ENCODE measurements around the gene HMOX2.

HMOX2 gene

DNA sequence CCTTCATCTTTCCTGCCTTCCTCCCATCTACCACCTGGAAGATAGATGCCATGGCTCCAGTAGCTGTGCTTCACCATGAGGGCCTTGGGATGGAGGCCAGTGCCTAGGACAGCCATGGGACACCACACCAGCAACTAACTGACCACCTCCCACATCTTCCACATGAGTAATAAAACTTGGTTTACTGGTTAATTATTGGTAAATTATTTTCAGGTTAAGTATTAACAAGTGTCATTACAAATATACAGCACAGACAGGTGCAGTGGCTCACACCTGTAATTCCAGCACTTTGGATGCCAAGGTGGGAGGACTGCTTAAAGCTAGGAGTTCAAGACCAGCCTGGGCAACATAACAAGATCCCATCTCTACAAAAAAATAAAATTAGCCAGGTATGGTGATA, 48.4 kb downstream of the HMOX2 start:
- no peak for DNase-seq (ENCODE audit: low spot score)

DNA sequence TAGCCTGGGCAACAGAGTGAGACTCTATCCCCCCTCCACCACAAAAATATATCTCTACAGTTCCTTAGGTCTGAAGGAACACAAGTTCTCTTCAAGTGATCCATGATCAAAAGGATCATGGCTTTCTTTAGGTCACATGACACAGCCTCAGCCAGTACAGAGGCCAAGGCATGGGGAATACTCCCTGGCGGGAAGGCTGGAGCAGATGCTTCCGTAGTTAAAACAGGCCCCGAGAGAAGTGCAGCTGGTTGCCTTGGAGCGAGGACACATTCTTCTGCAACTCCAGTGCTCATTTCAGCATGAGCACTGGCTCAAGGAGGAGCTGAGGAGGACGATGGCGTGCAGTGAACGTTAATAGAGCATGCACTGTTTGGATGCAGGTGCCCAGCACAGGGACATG, 48.9 kb downstream of the HMOX2 start:
- no peak for DNase-seq (ENCODE audit: low spot score)

DNA sequence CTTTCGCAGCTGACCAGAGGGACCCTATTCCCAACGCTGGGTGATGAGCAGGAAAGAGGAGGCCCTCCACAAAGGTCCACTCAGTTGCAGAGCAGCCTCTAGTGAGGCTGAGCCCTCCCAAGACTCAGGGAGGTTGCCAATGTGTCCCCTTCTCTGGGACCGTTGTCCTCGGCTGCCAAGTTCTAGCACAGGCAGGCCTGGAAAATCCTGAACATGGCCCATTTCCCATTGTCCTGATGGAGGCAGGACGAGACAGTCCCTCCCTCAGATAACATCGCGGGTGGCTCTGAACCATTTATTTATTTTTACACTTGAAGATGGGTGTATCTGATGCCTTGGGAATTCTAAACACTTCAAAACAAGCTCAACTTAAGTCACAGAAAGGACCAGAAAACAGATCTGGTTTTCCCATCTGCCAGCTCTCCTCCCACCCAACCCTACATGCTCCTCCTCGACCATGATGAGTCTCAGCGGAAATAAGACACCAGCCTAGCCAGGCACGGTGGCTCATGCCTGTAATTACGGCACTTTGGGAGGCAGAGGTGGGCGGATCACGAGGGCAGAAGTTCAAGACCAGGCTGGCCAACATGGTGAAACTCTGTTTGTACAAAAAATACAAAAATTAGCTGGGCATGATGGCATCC, 49.6 kb downstream of the HMOX2 start:
- no peak for DNase-seq (ENCODE audit: low spot score)

DNA sequence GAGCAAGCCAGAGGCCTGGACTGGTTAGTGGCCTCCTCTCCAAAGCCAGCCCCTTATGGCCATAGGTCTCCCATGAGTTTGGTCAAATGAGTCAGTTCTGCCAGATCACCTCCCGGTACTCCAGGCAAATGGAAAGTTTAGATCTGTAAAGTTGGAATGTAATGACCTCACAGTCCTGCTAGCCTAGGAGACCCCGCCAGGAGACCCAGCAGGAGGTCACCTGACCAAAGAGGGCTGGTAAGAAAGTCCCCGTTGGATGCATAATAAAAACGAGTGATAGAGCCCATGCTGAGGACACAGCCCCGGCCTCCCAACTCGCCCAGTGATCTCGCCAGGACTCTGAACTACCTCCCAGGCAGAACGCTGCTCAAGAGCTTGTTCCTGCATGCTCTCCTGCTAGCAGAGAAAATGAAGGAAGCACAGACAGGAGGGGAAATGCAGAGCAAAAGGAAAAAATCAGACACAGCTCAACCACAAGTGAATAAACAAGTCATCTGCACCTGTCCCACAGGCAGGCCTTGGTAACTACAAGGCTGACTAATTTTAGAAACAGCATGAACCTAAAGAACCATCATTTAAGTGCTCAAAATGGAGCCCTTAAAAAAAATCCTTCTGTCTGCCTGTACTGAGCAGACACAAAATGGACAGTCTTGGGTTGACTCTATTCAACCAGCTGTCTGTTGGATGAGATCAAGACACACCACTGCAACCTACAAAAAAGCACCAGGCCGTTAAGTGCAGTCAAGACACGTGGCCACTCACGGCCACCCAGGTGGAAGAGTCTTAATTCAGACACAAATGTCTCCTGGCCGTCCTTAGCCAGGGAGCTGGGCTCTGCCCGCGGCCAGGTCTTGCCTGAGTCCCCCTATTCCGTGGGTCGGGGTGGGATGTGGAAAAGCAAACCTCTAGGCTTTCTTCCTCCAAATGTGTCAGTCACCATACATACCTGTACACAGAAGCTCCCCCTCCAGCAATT, 53.2 kb downstream of the HMOX2 start:
- no peak for DNase-seq (ENCODE audit: low spot score)

DNA sequence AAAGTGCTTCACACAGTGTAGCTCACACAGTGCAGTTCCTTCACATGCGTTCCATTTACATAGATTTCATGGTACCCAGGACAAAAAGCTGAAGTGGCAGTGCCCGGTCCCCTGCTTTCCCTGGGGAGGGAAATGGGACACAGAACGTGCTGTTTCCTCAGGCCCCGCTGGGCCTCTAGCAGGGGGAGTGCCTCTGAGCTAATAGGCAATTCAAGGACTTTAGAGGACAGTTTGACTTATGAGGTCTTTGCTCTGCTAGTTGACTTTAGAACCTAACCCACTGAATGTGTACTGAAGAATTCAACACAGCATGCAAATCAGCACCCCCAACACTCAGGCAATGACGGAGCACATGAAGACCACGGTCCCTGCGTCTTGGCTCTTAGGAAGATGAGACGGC, 55.6 kb downstream of the HMOX2 start:
- DNase-seq (ENCODE audit: low spot score): no peak

DNA sequence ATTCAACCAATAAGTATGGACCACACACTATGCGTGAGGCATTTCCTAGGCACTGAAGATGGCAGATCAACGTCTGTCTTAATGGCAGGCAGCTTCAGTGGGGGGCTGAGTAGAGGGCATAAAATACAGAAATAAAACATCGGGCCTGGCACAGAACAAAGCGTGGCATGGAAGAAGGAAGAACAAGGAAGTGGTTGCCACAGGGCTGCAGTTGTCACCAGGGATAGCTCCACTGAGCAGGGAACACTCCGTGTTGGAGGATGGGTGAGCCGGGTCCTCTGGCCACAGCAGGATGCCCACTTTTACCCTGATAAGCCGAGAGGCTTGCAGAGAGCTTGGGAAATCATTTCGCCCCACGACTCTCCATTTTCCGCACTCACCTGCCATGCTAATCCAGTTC, 56.0 kb downstream of the HMOX2 start:
- DNase-seq (ENCODE audit: low spot score): no peak

DNA sequence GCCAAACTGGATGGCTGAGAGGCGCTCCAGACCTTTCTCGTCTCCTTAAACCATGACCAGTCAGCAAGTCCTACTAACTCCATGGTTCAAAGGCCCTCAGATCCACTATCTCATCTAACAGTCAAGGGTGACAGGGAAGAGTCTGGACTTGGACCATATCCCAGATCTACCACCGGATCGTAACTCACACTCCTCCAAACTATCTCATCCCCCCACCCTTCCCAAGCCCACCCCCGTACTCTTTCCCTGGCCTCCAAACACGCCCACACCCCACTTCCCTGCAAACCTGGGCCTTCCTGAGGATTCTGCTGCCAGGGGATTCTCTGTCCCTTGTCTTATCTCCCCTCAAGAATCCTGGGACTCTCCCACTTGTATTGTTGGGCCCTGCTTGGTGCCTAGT, 57.3 kb downstream of the HMOX2 start:
- no peak for DNase-seq (ENCODE audit: low spot score)

DNA sequence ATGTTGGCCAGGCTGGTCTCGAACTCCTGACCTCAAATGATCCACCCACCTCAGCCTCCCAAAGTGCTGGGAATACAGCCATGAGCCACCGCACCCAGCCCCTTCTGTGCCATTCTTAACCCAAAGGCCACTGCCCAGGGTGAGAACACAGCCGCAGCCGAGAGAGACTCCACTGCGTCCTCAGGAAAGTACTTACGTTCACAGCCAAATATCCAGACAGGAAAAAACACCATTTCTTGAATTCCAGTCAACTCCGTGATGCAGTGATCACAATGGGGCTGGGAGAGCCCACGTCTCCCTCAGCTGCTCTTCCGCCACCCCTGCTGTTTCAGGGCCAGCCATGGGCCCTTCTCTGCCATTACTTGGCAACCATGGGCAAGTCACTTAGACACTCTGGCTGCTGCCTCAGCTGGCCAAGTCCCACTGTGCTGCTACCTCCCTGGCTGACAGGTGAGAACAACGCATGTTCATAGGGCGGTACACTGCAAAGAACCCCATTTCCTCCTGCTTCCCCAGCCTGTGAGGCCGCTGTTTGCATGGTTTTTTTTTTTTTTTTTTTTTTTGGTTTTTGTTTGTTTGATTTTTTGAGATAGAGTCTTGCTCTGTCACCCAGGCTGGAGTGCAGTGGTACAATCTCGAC, 58.1 kb downstream of the HMOX2 start:
- DNase-seq (ENCODE audit: low spot score): no peak

DNA sequence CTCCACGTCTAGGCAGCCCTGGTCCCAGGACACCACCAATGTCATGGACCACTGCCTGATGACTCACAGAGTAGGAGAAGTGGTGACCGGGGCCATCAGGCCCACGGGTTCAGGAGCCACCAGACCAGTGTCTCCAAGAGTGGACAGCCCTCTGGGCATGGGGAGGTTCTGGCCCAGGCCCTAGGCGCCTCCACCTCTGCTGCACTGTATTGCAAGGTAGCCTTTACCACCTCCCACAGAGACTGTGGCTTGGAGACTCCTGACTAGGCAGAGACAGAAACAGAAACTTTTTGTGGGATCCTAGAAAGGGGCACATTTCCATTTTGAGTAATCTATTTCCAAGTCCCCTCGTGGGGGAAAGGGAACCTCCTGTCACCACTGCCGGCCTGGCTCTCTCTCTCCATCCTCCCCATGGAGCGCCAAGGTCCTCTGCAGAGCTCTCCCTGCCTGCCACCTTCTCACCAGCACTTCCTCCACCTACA, 59.5 kb downstream of the HMOX2 start:
- no peak for DNase-seq (ENCODE audit: low spot score)

DNA sequence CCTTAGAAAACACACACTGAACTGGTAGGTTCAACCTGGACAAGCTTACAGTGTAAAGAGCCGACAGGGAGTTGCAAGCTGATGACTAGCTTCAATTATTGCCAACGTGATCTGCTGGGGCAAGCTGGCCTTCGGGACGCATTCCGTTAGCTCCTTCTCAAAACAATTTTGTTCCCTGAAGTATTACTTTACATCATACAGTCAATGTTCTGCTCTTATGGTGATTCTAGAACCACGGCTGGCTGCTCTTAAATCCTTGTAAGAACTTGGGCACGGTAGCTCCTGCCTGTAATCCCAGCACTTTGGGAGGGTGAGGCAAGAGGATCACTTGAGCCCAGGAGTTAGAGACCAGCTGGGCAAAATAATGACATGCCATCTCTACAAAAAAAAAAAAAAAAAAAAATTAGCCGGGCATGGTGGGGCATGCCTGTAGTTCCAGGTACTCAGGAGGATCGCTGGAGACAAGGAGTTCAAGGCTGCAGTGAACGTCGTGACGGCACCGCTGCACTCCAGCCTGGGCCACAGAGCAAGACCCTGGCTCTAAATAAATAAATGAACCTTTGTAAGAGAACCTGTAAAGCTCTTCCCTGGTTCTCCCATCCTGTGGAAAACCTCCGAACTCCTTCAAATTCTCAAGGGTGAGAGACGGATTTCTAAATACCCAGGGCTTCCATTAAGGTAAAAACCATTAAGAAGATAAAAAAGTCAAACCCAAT, 60.4 kb downstream of the HMOX2 start:
- DNase-seq (ENCODE audit: low spot score): no peak

DNA sequence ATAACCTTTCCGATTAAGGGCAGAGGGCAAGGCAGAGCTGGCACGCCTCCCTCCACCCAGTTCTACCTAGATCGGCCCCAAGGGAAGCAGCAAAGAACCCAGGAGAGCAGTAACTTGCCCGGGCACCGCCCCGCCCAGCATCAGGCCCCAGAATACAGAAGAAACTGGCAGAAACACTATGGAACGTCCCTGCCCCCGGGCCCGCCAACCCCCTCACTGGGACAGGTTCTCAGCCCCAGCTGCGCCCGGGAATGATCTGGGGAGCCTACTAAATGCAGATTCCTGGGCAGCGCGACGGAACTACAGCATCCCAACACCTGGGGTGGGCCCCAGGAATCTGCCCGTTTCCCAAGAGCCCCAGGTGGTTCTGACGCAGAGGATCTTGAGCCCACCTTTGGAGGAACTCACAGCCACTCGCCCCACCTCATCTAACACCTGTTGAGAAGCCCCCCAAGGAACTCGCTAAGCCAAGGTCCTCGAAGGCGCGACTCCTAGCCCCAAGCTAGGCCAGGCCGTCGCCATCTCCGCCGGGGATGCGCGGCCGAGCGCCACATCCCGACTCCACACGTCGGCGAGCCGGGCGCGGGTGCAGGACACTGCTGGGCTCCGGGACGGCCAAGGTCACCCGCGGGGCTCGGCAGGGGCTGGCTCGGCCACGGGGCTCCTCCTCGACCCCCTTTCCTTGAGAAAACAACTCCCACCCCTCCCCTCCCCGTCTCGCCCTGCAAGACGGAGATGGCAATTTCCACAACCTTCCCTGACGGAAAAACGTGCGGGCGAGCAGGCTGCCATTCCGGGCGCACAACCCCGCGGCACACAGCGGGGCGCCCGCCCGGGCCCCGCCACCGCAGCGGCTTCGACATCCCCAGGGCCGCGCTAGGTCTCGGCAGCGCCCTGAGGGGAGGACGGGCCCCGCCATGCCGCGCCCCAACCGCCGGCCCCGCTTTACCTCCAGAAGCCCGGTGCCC, 61.5 kb downstream of the HMOX2 start:
- no peak for DNase-seq (ENCODE audit: low spot score)

DNA sequence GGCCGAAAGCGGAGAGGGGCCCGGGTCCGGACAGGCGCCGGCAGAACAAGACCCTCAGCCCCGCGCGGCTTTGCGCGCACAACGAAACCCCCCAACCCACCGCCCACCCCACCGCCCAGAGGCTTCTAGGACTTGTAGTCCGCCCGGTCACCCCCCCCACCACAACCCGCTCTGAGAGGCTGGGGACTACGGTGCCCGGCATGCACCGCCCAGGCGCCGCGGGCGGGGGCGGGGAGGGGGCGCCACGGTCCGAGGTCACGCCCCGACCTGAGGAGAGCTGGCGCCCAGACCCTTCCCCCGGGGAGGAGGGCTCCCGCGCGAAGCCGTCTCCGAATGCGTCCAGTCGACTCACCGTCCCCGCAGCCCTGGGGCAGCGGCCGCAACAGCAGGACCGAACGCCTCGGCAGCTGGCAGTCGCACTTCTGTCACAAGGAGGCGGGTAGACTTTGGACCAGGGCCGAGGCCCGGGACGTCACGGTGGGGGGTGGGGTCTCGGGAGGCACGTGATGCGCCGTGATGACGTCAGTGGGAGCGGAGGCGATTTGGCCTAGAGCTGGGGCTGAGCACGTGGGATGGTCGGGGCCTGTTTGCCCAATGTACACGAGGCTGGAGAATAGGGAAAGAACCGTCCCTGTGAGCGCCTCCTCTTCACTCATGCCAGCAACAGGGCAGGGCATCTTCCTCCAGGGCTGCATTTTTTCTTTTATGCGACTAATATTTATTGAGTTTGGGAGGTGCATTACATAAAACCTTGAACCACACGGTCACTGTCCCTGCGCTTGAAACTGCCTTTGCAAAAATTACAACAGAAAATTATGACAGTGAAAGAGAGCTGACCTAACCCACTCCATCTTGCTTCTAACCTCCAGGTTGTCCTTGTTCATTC, 62.4 kb downstream of the HMOX2 start, which contains the start of gene CDIP1:
Gene CDIP1 (minus strand): TSS at position 424 of the 886 bp plus-strand sequence. CDS start 24,643 bp downstream, outside the sequence.
- peak; percentile 74 for DNase-seq (ENCODE audit: low spot score)

DNA sequence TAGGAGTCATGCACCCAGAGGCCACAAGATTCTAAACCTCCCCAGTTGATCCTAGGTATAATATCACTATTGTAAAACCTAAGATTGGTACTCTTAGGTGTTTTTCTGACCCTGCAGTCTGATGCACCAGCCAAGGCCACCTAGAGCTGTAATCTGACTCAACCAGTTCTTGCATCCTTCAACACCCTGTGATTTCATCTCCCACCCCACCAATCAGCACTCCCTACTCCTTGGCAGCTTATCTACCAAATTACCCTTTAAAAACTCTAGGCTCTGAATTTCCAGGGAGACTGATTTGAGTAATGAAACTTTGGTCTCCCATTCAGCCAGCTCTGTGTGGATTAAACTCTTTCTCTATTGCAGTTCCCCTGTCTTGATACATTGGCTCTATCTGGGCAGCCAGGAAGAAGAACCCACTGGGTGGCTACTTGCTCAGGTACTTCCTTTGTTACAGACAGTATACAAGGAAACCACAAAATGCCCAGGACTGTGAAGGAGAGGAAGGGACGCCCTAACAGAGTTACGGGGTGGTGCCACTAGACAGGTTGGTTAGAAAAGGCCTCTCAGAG, 63.6 kb downstream of the HMOX2 start:
- DNase-seq (ENCODE audit: low spot score): no peak

DNA sequence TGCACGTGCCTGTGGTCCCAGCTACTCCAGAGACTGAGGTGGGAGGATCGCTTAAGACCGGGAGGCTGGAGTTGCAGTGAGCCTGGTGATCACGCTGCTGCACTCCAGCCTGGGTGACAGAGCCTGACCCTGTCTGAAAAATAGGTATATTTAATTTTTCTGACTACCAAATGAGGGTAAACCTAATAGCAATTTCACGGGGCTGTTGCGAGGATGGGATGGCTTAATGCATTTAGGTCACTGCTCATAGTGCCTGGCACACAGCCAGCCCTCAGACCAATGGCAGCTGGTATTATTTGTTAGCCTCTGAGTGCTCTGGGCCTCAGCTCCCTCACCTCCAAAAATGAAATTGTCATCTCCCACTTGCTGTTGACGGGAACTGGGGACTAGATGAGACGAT, 68.3 kb downstream of the HMOX2 start:
- DNase-seq (ENCODE audit: low spot score): no peak

DNA sequence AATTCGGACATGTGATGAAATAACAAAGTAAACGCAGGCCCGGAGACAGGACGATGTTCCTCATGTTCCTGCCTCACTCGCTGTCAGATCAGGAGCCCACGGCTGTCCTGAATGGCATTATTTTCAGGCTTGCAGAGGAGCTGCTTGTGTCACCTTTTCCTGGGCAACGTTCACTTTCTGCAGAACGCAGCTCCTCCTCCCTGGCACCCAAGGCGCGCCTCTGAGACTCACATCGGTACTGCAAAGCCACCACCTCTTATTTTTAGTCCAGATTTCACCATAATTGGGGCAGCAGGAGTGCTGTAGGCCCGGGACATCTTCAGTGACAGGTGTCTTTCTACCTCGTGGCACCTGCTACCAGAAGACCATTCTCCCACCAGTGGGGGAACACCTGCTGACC, 71.9 kb downstream of the HMOX2 start:
- DNase-seq (ENCODE audit: low spot score): no peak

DNA sequence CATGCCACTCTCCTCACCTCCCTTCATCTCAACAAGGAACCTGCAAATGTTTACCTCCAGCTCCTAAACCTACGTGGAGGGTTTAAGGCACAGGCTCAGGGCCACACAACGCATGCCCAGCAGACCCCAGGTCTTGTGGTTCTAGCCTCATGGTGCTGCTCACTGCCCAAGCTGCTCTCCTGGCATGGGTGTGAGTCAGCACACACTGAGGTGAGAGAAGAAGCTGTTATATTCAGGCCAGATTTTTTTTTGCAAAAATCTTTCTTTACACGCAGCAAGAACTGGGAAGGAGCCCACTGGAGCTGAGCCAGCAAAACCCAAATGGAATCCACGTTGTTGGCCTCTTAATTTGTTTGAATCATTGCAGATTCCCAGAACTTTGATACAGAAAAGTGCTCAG, 74.4 kb downstream of the HMOX2 start:
- DNase-seq (ENCODE audit: low spot score): no peak

DNA sequence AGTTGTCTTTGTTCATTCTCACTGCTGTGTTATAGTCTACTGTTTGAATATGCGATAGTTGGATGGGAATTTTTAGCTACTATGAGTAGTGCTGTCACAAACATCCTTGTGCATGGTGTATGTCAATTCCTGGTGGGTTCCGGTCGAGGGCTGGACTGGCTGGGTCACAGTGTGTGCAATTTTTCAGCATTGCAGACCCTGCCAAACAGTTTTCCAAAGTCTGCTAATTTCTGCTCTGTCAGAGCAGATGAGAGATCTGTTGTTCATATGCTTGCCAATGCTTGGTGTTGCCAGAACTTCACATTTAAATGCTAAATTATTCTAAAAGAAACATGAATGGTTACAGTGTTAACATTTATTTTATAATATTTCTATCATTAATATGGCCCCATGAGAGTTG, 76.3 kb downstream of the HMOX2 start:
- DNase-seq (ENCODE audit: low spot score): no peak

DNA sequence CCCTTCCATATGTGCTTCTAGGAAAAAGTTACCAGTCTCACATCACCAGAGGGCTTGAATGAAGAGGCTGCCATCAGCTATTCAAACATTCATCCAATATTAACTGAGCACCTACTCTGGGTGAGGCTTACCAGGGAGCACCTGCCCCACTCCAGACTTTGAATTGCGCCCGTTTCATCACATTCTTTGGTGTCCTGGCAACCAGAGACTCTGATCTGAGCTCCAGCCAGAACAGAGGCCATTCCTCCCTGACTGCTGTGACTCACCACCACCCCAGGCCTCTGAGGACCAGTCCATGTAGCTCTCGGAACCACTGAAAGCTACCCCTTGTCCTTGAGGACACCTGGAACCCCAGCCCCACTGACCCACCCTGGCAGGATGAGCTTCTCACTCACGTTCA, 79.9 kb downstream of the HMOX2 start, which contains the start of gene C16orf96:
Gene C16orf96 (plus strand): TSS at position 229 of the 400 bp plus-strand sequence. CDS start 150 bp downstream, at position 379.
- no peak for DNase-seq (ENCODE audit: low spot score)

DNA sequence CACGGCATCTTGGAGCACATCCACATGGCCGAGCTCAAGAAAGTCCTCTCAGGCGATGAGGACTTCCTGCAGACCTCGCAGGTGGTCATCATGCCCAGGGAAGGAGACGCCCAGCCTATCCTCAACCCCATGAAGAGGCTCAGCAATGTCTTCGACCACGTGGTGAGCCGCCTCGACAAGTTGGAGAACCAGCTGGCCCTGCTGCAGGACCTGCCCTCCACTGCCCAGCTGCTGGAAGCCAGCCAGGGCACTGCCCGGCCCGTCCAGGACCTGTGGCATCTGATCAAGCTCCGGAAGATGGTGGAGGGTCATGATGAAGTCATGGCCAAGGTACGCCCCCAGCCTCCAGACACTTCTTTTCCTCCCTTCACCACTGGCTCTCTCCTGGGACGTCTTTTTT, 80.4 kb downstream of the HMOX2 start:
- no peak for DNase-seq (ENCODE audit: low spot score)

Data from hematopoietic multipotent progenitor cell treated with erythropoietin and hydrocortisone succinate and interleukin-3 and kit ligand, for 17 days (in vitro differentiated cells).